T-helper 2 cell treated with Interferon-gamma antibody and Interleukin-4, amounts not matched to agents 100 ng/mL and 5 ng/mL, for 36 hours (primary cell): ENCODE results near the gene NPAS3. TPM values are rescaled to one million over a fixed set of nuclear protein-coding genes. Genes with fewer than 3 reads are reported as not detected.

Source experiments
- intact Hi-C: fragments of 100-400 bp; cut with micrococcal nuclease; formaldehyde crosslinking; loops from one replicate; pipeline ENCODE4 v1.15.1; 2023
- total RNA-seq: library from RNA; stranded (reverse); gene quantifications from 2 replicates; pipeline ENCODE4 v1.2.3, GENCODE V29; 2022

Gene NPAS3
- total RNA-seq, 1 donor from 2014 or later = not detected

DNA sequence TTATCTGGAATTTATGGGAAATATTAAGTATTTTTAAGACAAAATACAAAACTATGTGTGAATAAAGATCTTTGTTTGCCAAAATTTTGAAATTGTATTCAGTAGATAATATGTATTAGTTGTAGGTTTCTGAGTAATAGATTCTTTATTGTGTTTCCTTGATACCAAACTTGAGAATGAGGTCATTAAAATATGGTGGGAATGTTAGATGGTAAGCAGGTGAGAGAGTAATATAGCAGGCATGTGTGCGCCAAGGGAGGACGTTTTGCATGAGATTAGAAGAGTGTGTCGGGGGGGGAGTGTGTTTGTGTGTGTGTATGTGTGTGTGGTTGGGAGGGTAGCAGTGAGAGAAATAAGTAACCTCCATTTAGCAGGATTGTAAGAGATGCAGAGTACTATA lies 376.5 kb downstream of the NPAS3 start:
- intact Hi-C loops = no loop called here

- intact Hi-C loops = no loop called here
Observed at GRCh38 chr14:33315721-33316120, 377.0 kb downstream of the NPAS3 start.

DNA sequence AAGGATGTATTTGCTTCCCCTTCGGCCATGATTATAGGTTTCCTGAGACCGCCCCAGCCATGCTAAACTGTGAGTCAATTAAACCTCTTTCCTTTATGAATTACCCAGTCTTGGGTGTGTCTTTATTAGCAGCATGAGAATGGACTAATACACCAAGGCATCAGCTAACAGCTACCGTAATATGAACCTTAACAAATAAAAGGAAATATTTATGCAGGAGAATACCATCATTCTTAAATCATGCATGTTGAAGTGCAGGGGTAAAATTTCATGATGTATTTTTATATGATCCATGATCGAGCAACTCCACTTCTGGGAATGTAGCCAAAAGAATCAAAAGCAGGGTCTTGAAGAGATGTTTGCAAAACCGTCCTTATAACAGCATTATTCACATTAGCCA lies 379.0 kb downstream of the NPAS3 start:
- intact Hi-C loops = no loop called here

GRCh38 chr14:33323979-33324378 lies 385.3 kb downstream of the NPAS3 start:
- intact Hi-C loops = no loop called here

GRCh38 chr14:33331176-33331949 lies 392.7 kb downstream of the NPAS3 start:
- intact Hi-C loops = no loop called here

DNA sequence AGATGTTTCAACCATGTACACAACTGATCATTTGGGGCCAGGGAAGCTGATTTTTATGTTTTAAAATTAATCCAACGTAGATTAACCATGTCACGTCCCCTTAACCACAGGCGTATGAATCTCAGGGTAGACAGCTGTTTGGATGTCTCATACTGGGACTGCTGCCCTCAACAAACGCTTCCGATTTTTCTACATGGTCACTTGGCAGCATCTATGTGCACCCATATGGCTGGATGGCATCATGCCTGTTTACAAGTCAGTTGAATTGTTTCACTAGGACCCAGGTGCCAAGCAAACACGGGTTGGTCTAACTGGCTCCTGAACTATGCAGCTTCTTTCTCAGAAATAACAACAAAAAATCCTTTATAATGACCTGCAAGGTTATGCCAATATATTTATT lies 393.8 kb downstream of the NPAS3 start:
- intact Hi-C loops = no loop called here

DNA sequence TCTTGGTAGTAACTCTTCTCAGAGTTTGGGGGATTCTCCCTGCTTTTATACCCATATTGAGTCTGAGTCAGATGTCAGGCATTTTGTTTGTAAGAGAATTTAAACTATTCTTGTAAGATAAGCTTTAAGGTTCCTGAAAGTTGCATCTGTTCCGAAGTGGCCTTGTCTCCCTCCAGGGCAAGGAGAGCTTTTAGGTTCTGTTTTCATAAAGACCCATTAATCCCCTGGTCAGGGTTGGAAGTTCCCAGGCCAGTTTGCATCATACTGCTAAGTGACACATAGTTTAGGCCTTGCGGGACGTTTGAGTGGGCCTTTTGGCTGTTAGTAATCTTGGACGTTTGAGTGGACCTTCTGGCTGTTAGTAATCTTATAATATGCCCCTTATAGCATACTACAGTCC lies 396.7 kb downstream of the NPAS3 start:
- intact Hi-C loops = no loop called here

- intact Hi-C loops = no loop called here
Observed at GRCh38 chr14:33342299-33342974, 403.8 kb downstream of the NPAS3 start.

- intact Hi-C loops = no loop called here
Observed at GRCh38 chr14:33343016-33343415, 404.3 kb downstream of the NPAS3 start.

DNA sequence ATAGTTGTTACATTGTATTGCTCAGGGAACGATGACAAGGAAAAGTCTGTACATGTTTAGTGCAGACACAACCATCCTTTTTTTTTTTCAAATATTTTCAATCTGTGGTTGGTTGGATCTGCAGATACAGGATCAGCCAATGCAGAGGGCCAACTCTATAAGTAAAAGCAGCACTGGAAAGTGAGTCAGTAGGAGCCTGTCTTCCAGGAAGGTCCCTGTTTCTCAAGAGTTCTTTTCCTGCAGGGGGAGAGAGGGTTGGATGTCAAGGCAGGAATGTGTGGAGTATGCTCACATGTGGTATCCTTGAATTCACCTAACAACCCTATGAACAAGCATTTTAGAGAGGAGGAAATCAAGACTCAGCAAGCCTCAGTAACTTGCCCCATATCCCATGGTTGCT lies 409.1 kb downstream of the NPAS3 start:
- intact Hi-C loops = no loop called here

- intact Hi-C loops = no loop called here
Observed at GRCh38 chr14:33348510-33348909, 409.8 kb downstream of the NPAS3 start.

DNA sequence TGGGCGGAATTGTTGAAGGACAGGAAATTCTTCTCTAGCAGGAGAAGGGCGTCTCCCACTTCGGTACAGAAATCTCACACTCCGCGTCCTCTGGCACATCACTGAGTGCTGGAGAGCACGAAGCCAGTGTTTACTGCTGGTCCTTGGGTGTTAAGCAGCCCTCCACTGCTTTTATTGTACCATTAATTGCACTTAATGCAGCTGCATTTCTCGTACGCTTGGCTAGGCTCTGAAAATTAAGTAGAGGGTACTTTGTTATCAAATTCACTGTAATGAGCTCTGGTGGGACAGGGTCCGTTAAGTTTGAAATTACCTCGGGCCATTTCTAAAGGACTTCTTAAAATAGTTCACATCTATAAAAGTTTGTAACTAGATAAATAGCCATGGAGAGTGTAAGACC lies 411.2 kb downstream of the NPAS3 start:
- intact Hi-C loops = no loop called here

GRCh38 chr14:33350366-33350990 lies 411.8 kb downstream of the NPAS3 start:
- intact Hi-C loops = no loop called here

DNA sequence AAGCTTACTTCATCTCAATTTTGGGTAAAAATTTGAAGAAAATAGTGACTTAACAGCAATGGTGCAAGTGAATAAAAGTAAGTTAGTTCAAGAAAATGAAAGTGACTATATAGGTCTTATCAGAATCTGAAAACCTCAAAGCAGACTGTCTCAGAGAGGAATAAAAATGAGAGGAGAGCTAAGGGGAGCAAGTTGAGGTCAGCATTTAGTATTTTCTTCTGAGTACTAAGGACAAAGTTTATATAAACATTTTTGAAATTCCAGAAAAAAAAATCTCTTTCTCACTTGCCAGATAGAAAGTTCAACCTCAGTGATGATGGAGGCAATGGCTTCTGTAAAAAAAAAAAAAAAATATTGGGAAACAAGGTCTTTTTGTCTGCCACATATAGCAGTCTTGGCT lies 414.1 kb downstream of the NPAS3 start:
- intact Hi-C loops = no loop called here

GRCh38 chr14:33356181-33356580 lies 417.5 kb downstream of the NPAS3 start:
- intact Hi-C loops = no loop called here

DNA sequence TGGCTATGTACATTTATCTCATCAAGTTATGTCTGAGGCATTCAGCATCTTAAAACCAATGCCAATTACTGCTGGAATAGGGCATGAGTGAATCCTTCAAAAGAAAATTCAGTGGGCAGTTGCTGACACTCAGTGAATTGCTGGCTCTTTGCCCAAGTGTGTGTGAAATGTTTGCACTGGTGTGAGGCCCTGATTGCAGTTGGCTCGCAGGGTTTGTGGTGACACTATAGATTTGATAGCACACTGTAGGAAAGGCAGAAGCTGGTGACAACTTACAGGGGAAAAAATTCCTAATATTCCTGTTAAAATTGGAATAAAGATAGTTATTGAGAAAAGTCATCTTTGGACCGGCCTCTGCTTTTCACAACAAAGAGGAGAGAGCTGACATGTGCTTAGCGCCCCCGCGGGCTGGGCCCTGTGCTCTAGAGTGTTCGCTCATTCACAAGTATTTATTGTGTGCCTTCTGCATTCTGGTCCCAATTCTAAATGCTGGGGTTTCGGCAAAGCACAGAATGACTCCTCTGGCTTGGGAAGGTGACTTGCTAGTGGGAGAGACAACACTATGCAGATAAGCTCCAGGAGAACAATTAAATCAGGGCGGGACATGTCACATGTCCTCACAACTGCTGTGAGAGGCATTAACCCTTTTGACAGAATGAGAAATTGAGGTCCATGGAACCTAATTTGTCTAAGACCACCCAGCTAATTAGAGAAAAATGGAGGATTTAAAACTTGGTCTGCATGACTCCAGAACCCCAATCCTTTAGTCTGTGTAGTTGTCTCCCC lies 418.7 kb downstream of the NPAS3 start:
- intact Hi-C loops = no loop called here

- intact Hi-C loops = no loop called here
Observed at GRCh38 chr14:33359288-33359881, 420.7 kb downstream of the NPAS3 start.

DNA sequence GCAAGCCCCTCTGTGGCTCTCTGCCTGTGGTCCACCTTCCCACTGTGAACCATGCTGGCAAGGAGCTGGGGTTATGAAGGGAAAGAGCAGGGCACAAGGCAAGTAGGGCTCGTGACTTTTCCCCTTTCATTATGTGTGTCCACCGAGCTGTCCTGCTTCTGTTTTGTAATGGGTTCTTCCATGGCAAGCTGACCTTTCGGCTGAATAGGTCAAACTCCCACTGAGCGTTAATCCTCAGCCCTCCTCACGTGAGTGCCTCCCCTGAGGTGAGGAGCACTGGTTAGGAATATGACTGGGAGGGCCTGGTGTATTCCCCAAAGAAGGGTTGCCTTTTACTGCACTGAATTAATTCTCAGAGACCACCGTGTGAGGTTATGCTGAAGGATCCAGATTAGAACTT lies 424.3 kb downstream of the NPAS3 start:
- intact Hi-C loops = no loop called here

GRCh38 chr14:33363682-33364081 lies 425.0 kb downstream of the NPAS3 start:
- intact Hi-C loops = no loop called here

DNA sequence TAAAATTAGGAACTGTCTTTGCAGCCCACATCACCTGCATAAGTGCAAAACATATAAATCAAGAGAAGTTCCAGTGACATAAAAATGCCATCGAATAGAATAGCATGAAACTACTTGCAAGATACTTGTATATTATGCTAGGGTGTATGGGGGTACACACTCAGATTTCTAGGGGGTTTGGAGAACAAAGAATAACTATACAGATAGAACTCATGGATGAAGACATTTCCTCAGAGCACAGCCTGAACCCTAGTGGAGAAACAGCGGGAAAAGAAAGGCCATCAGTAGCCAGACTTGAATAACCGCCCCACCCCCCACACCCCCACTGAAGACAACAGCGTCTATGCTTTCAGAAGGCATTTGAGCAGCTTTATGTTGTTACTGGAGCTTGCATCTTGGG lies 425.8 kb downstream of the NPAS3 start:
- intact Hi-C loops = no loop called here

- intact Hi-C loops = no loop called here
Observed at GRCh38 chr14:33369041-33369440, 430.4 kb downstream of the NPAS3 start.
